Neural cell (in vitro differentiated cells): Measurements from ENCODE around the gene ARHGAP45. TPM values are rescaled to one million over a fixed set of nuclear protein-coding genes. Genes with fewer than 3 reads are reported as not detected.

Experiments used
- H2AFZ ChIP-seq: fragments of 200-600, 300-800 bp; sonication (generic), shearing (Covaris generic); 2 replicates; pipeline ENCODE4 v1.6.0; 2014; ENCODE audit warnings: low read depth, mild to moderate bottlenecking, antibody characterized with exemption, low read length, moderate library complexity
- H3F3A ChIP-seq: fragments of 200-600 bp; shearing (Covaris generic); 2 replicates; pipeline ENCODE4 v1.6.1; 2016; ENCODE audit warnings: mild to moderate bottlenecking, moderate library complexity, mixed read lengths, antibody characterized with exemption, low read length; ENCODE audit not compliant: insufficient read depth, poor library complexity, severe bottlenecking
- H3K27ac ChIP-seq: fragments of 200-600, 300-800 bp; sonication (generic), shearing (Covaris generic); 2 replicates; pipeline ENCODE4 v1.5.1; 2014; ENCODE audit warnings: mild to moderate bottlenecking, low read length, moderate library complexity
- H3K27me3 ChIP-seq: fragments of 300-800, 200-600 bp; sonication (generic), shearing (Covaris generic); 2 replicates; pipeline ENCODE4 v1.6.0; 2014; ENCODE audit warnings: mild to moderate bottlenecking, low read depth, low read length, moderate library complexity; ENCODE audit not compliant: insufficient read depth
- H3K36me3 ChIP-seq: fragments of 300-800, 200-600 bp; sonication (generic), shearing (Covaris generic); 2 replicates; pipeline ENCODE4 v1.5.1; 2014; ENCODE audit warnings: mild to moderate bottlenecking, antibody characterized with exemption, low read length, moderate library complexity; ENCODE audit not compliant: insufficient read depth
- H3K4me2 ChIP-seq: fragments of 300-800, 200-600 bp; sonication (generic), shearing (Covaris generic); 2 replicates; pipeline ENCODE4 v1.6.0; 2014; ENCODE audit warnings: mild to moderate bottlenecking, low read length
- H3K4me3 ChIP-seq: fragments of 300-800, 200-600 bp; sonication (generic), shearing (Covaris generic); 2 replicates; pipeline ENCODE4 v1.5.1; 2014; ENCODE audit warnings: mild to moderate bottlenecking, low read length, moderate library complexity
- H3K79me2 ChIP-seq: fragments of 200-600 bp; shearing (Covaris generic); replicated peaks from 2 replicates; pipeline ENCODE4 v1.6.0; 2014; ENCODE audit warnings: mild to moderate bottlenecking, low read length, moderate library complexity; ENCODE audit not compliant: insufficient read depth
- H3K9ac ChIP-seq: fragments of 300-800, 200-600 bp; sonication (generic), shearing (Covaris generic); 2 replicates; pipeline ENCODE4 v1.6.1; 2016; ENCODE audit warnings: mild to moderate bottlenecking, low read length, mixed read lengths
- H3K9me2 ChIP-seq: fragments of 200-600 bp; shearing (Covaris generic); 2 replicates; pipeline ENCODE4 v1.6.1; 2016; ENCODE audit warnings: mild to moderate bottlenecking, low read length, mixed read lengths; ENCODE audit not compliant: insufficient read depth
- H3K9me3 ChIP-seq: fragments of 200-600, 300-800 bp; sonication (generic), shearing (Covaris generic); 2 replicates; pipeline ENCODE4 v1.6.1; 2016; ENCODE audit warnings: mild to moderate bottlenecking, mixed run types, low read length, moderate library complexity, mixed read lengths
- H4K20me1 ChIP-seq: fragments of 200-600 bp; shearing (Covaris generic); 2 replicates; pipeline ENCODE4 v1.6.1; 2016; ENCODE audit warnings: mild to moderate bottlenecking, mixed run types; ENCODE audit not compliant: insufficient read depth
- CTCF ChIP-seq: fragments of 450-650 bp; IDR thresholded peaks from 2 replicates; pipeline ENCODE4 v1.5.1; 2014; ENCODE audit warnings: antibody characterized with exemption, mild to moderate bottlenecking, moderate library complexity; ENCODE audit not compliant: poor library complexity, severe bottlenecking
- EP300 ChIP-seq: fragments of 450-650 bp; conservative IDR thresholded peaks from 2 replicates; pipeline ENCODE4 v1.6.1; 2014; ENCODE audit warnings: antibody characterized with exemption, mild to moderate bottlenecking, moderate library complexity; ENCODE audit not compliant: poor library complexity, severe bottlenecking
- EZH2 ChIP-seq: fragments of 200-600, 300-800 bp; shearing (Covaris generic), sonication (generic); IDR thresholded peaks from 2 replicates; pipeline ENCODE4 v1.6.1; 2014; ENCODE audit warnings: antibody characterized with exemption, low read length, borderline replicate concordance, mild to moderate bottlenecking; ENCODE audit not compliant: insufficient read depth, poor library complexity, severe bottlenecking
- MXI1 ChIP-seq: fragments of 450-650 bp; conservative IDR thresholded peaks from 2 replicates; pipeline ENCODE4 v1.6.1; 2014; ENCODE audit warnings: antibody characterized with exemption, mild to moderate bottlenecking; ENCODE audit not compliant: poor library complexity, severe bottlenecking
- POLR2AphosphoS5 ChIP-seq: IDR thresholded peaks from 2 replicates; pipeline ENCODE4 v1.6.1; 2012
- RAD21 ChIP-seq: fragments of 450-650 bp; conservative IDR thresholded peaks from 2 replicates; pipeline ENCODE4 v1.6.1; 2014; ENCODE audit warnings: antibody characterized with exemption, mild to moderate bottlenecking, moderate library complexity
- REST ChIP-seq: IDR thresholded peaks from 2 replicates; pipeline ENCODE4 v1.6.1; 2012; ENCODE audit warnings: borderline replicate concordance
- SMC3 ChIP-seq: fragments of 450-650 bp; conservative IDR thresholded peaks from 2 replicates; pipeline ENCODE4 v1.6.1; 2014; ENCODE audit warnings: antibody characterized with exemption, mild to moderate bottlenecking, moderate library complexity; ENCODE audit not compliant: poor library complexity
- TAF1 ChIP-seq: IDR thresholded peaks from 2 replicates; pipeline ENCODE4 v1.6.1; 2012; ENCODE audit warnings: low read depth
- polyA plus RNA-seq: library from polyadenylated mRNA; depleted of rRNA; stranded (reverse); fragments of >200 nt; gene quantifications from 2 replicates; pipeline ENCODE4 v1.2.3, GENCODE V29; 2014

Gene ARHGAP45
- polyA plus RNA-seq, 1 donor from 2014 or later = 3.3 TPM

GRCh38 chr19:1109697-1110671, 43.0 kb downstream of the ARHGAP45 start:
- Histone ChIP-seq H3K9me3 (no peaks in the 10 kb centered on the region), H3F3A (no peaks in the 10 kb centered on the region), H3K9ac (no peak overlapping the region), H3K27ac (no peak overlapping the region), H3K36me3 (no peaks in the 10 kb centered on the region), H3K4me2 (no peak overlapping the region), H3K27me3 (no peaks in the 10 kb centered on the region), H4K20me1 (no peaks in the 10 kb centered on the region), H3K4me3 (no peak overlapping the region), H2AFZ (no peak overlapping the region), H3K79me2 (peaks cover 4% of the 10 kb centered on the region), H3K9me2 (no peaks in the 10 kb centered on the region)
- no peak for TF ChIP-seq REST
- no peak for TF ChIP-seq EP300
- TF ChIP-seq SMC3 = no peak
- no peak for TF ChIP-seq POLR2AphosphoS5
- no peak for TF ChIP-seq TAF1
- TF ChIP-seq EZH2 = no peak
- no peak for TF ChIP-seq CTCF
- no peak for TF ChIP-seq MXI1
- no peak for TF ChIP-seq RAD21

GRCh38 chr19:1110809-1111640, 44.1 kb downstream of the ARHGAP45 start:
- no peak for TF ChIP-seq EZH2
- TF ChIP-seq CTCF = no peak
- TF ChIP-seq MXI1 = no peak
- TF ChIP-seq SMC3 = no peak
- no peak for TF ChIP-seq TAF1
- no peak for TF ChIP-seq REST
- no peak for TF ChIP-seq POLR2AphosphoS5
- no peak for TF ChIP-seq EP300
- no peak for TF ChIP-seq RAD21
- no peaks in the 10 kb centered on the region for H3F3A ChIP-seq

More at GRCh38 chr19:1110809-1111640, 44.1 kb downstream of the ARHGAP45 start:
- Histone ChIP-seq H2AFZ (no peak overlapping the region), H3K79me2 (peaks cover 2% of the 10 kb centered on the region), H3K27ac (no peak overlapping the region), H3K9ac (no peak overlapping the region), H4K20me1 (no peaks in the 10 kb centered on the region), H3K4me2 (no peak overlapping the region), H3K4me3 (no peak overlapping the region), H3K36me3 (no peaks in the 10 kb centered on the region), H3K9me3 (no peaks in the 10 kb centered on the region), H3K9me2 (no peaks in the 10 kb centered on the region), H3K27me3 (no peaks in the 10 kb centered on the region)
